ENCODE results near the gene CDK13.
"Not testable (repeated sequence)": the region's sequence is repeated elsewhere in the genome, so short reads cannot be mapped to it uniquely, and the experiment has no call there.

The CDK13 gene

GRCh38 chr7:39949971-39950472 is at the start of gene CDK13:
Gene CDK13 (plus strand): TSS chr7:39950256. CDS start chr7:39950642, 386 bp downstream.
- peak within 1 kb of the TSS; percentile 95 for H3K4me3 ChIP-seq (ENCODE audit: low read depth, low read length)
- DNase-seq (ENCODE audit: low read depth): peak; percentile 67
- TF ChIP-seq CTCF (conservative IDR thresholded peaks at IDR 0.05; ENCODE audit: low read depth, low read length): no peak

- peak; percentile 8 for DNase-seq (ENCODE audit: low read depth)
- TF ChIP-seq CTCF (conservative IDR thresholded peaks at IDR 0.05; ENCODE audit: low read depth, low read length): no peak
- H3K4me3 ChIP-seq (ENCODE audit: low read depth, low read length): no peak overlapping the region
Measured at GRCh38 chr7:39904077-39904486, 46.0 kb upstream of the CDK13 start.

- DNase-seq (ENCODE audit: low read depth): no peak
- H3K4me3 ChIP-seq (ENCODE audit: low read depth, low read length): no peak overlapping the region
- no peak for TF ChIP-seq CTCF (conservative IDR thresholded peaks at IDR 0.05; ENCODE audit: low read depth, low read length)
Measured at GRCh38 chr7:39908141-39908540, 41.9 kb upstream of the CDK13 start.

GRCh38 chr7:39908973-39909372 is 41.1 kb upstream of the CDK13 start:
- TF ChIP-seq CTCF (conservative IDR thresholded peaks at IDR 0.05; ENCODE audit: low read depth, low read length): no peak
- no peak for DNase-seq (ENCODE audit: low read depth)

GRCh38 chr7:39909526-39909925 is 40.5 kb upstream of the CDK13 start:
- no peak for TF ChIP-seq CTCF (conservative IDR thresholded peaks at IDR 0.05; ENCODE audit: low read depth, low read length)
- no peak for DNase-seq (ENCODE audit: low read depth)

More at GRCh38 chr7:39908973-39909372, 41.1 kb upstream of the CDK13 start:
- H3K4me3 ChIP-seq (ENCODE audit: low read depth, low read length): no peak overlapping the region

GRCh38 chr7:39910108-39910869 is 39.8 kb upstream of the CDK13 start:
- DNase-seq (ENCODE audit: low read depth): peak; percentile 59
- no peak for TF ChIP-seq CTCF (conservative IDR thresholded peaks at IDR 0.05; ENCODE audit: low read depth, low read length)
- no peak overlapping the region for H3K4me3 ChIP-seq (ENCODE audit: low read depth, low read length)

More at GRCh38 chr7:39909526-39909925, 40.5 kb upstream of the CDK13 start:
- H3K4me3 ChIP-seq (ENCODE audit: low read depth, low read length): no peak overlapping the region

- peak; percentile 22 for DNase-seq (ENCODE audit: low read depth)
- no peak overlapping the region for H3K4me3 ChIP-seq (ENCODE audit: low read depth, low read length)
Measured at GRCh38 chr7:39911167-39911566, 38.9 kb upstream of the CDK13 start.

GRCh38 chr7:39915847-39916246 is 34.2 kb upstream of the CDK13 start:
- H3K4me3 ChIP-seq (ENCODE audit: low read depth, low read length); DNase-seq (ENCODE audit: low read depth): not testable (repeated sequence)

More at GRCh38 chr7:39911167-39911566, 38.9 kb upstream of the CDK13 start:
- TF ChIP-seq CTCF (conservative IDR thresholded peaks at IDR 0.05; ENCODE audit: low read depth, low read length): no peak
